ENCODE measurements around the gene POU6F2.

Gene POU6F2

DNA sequence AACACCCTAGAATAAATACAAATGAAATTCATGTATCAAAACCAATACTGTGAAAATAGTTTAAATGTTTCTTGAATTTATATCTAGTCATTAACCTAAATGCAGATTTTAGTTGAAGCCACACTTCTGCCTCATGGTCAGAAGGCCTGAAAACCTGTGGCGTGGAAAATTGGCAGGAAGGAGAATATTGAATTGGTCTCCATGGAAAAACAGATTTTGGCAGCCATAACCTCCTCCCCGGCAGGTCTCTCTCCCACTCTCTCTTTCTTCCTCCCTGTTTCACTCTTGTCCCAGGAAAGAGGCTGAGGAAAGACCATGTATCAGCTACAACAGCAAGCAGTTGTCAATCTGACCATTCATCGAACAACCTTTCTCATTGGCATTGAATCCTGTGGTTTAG lies 427.9 kb downstream of the POU6F2 start:
- no peak for DNase-seq (ENCODE audit: low read depth)

DNA sequence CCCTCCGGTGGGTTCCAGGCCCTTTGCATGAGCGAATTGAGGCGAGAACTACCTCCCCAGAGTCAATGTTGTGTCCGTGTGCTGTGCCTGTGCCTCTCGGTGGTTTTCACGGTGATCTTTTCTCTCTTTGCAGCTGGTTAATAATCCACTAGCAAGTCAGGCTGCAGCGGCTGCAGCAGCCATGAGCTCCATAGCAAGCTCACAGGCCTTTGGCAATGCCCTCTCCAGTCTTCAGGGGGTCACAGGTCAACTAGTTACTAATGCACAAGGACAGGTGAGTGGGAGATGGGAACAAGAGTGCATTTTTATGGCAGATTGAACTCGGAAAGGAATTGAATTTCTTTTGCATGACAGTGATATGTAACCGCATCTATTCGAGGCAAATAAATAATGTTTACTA lies 428.8 kb downstream of the POU6F2 start:
- no peak for DNase-seq (ENCODE audit: low read depth)

GRCh38 chr7:39407137-39407536 lies 429.4 kb downstream of the POU6F2 start:
- no peak for DNase-seq (ENCODE audit: low read depth)

DNA sequence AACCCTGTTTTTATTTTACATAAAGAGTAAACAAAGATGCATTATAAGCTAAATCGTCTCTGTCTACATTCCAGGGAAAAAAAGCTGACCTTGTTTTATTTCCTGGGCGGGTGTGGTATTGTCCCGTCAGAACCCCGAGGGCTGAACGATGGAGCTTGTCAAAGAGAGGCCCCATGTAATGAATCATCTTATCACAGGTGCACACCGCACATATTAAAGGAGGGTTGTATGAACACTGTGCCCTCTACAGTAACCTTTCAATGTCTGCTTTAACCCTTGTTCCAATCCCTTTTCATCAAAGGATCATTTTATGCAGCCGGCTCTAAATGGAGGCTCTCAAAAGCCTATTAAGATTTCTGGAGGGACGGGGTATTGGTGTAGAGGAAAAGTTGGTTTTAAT lies 430.0 kb downstream of the POU6F2 start:
- no peak for DNase-seq (ENCODE audit: low read depth)

GRCh38 chr7:39408906-39409305 lies 431.2 kb downstream of the POU6F2 start:
- no peak for DNase-seq (ENCODE audit: low read depth)

GRCh38 chr7:39410582-39410981 lies 432.9 kb downstream of the POU6F2 start:
- DNase-seq (ENCODE audit: low read depth), result no peak

DNA sequence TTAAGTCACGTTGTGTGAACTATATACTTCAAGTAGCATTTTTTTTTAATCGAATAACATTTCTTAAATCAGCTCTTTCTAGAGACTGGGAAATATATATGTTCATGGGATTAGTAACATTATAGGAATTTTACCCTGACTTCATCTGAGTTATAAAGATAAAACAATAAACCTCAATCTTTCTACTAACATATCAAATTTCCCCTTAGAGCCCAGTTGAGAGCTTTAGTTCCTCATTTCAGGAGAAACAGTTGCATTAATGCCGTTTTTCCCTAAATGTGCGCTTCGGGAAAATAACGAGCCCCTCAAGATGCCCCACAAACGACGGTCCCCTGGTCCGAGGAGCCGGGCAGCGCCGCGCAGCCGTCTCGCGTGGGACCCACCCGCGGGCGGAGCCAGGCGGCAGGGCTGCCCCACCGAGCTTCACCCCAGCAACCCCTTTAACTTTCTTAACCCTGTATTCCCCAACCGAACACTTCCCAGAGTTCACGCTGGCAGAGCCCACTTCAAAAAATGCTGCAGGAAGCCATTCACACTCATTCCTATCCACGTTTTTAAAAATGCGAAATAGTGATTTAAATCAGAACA lies 436.0 kb downstream of the POU6F2 start:
- DNase-seq (ENCODE audit: low read depth), result no peak

DNA sequence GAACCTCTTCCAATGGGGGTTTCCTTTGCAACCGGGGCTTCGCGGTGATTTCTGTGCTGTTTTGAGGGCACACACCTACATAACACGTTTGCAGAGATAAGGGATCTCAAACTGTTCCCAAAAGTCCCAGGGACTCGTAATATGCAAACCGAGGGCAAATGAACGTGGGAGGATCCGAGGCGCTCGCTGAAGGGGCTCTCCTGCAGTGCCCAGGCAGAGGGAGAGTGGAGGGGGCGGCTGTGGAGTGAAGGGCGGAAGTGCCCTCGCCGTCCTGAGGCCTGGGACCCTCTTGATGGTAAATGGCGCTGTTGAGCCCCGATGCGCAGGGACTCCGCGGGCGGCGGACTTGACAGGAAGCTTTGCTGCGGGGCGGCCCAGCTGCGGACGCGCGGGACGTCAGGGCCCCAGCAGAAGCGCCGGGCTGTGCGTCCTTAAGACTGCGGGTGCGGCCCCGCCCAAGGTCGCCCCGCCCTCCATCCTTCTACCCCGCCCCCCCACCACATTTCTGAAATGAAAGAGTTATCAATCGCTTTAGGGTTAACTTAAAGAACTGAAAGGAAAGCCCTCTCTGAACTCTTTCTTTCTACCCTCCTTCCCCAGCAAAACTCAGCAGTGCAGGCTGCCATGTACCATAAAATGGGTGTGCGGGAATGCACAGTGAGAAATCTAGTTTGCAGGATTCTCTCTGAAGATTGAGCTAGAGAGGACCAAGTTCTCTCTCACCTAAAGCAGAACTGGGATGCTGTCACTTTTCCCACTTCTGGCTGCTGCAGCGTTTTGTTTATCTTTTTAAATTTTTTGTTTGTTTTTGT lies 436.7 kb downstream of the POU6F2 start:
- peak; percentile 2 for DNase-seq (ENCODE audit: low read depth)

DNA sequence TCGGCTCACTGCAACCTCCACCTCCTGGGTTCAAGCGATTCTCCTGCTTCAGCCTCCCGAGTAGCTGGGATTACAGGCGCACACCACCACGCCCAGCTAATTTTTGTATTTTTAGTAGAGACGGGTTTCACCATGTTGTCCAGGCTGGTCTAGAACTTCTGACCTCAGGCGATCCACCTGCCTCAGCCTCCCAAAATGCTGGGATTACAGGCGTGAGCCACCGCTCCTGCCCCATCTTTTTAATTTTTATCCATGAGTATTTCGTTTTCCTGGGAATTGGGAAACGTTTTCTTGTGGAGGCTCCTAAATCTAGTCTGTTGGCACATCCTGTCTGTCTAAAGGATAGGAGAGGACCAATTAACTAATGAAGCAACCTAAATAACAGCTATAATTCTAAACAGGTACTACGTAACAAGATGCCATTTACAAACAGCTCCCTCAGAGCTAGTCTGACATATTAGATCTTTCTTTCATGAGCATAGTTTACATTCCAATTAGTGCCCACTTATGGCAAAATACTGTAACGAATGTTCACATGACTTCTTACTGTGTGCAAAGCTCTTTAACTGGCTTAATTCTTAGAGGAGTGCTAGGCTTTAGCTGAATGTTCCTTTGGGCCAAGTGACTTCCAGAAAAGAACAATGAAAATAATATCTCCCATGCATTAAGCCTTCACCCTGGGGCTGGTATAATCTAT lies 437.5 kb downstream of the POU6F2 start:
- DNase-seq (ENCODE audit: low read depth), result no peak

DNA sequence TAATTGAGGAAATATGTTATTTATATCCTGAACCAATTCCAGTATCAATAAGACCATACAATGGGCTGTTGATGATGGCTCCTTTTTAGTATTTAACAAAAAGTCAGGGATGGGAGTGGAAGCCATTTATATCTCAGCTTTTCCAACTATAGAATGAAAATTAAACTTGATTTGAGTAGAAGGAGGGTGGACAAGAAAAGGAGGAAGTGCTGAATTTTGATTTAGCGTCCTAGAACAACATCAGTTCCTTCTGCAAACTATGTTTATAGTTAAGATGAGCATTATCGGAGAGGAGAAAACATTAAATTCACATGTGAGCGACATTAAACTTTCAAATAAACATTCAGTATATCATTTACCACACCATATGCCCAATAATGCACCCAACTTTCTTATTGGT lies 439.2 kb downstream of the POU6F2 start:
- DNase-seq (ENCODE audit: low read depth), result no peak

DNA sequence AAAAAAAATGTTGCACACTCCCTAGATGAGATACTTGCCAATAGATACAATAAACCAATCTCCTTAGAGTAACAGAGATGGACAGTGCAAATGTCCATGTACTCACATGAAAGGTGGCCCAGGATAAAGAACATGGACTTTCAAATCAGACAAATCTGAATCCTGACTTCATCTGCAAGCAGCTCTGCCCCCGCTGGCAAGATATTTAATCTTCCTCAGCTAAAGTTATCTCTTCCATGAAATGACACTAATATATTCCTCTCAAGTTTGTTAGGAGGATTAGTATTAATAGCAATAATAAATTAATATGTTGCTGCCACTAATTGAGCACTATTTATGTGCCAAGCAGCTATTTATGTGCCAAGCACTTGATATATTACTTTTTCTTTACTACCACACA lies 439.9 kb downstream of the POU6F2 start:
- DNase-seq (ENCODE audit: low read depth), result no peak

GRCh38 chr7:39421251-39421650 lies 443.5 kb downstream of the POU6F2 start:
- DNase-seq (ENCODE audit: low read depth), result no peak

DNA sequence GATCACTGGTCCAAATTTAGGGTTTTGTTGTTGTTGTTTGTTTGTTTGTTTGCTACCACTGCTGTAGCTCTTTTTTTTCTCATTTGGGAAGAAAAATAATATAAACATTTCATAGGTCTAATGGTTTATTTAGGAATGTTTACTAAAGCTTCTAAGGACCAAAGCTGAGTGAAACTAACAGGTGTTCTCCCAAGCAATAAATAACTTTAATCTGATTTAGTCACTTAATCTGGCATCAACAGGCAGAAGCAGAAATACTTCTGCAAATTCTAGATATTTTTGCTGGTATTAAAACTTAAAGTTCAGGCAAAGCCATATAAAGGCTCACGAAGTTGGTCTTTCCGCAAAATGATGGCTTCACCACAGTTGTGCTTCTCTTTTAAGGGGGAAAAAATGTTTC lies 444.0 kb downstream of the POU6F2 start:
- DNase-seq (ENCODE audit: low read depth), result no peak

- no peak for DNase-seq (ENCODE audit: low read depth)
These were observed 450.5 kb downstream of the POU6F2 start for GRCh38 chr7:39428221-39428620.

DNA sequence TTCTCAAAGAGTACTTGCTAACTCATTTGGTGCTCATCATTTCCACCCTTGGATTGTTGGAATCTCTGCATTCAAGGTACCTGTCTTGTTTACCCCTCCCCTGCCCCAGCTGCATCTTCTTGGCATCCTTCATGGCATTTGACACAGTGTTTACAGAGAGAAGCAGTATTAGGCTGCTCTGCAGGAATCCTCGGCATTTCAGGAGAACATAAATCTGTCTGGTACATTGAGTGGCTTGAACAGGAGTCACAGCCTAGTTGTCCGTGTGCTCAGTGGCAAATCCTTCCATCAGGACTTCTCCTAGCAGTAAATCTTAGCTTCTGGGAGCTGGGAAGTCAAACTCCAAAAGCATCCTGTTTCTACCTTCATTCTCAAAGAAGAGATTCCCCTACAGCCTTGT lies 451.7 kb downstream of the POU6F2 start:
- DNase-seq (ENCODE audit: low read depth), result no peak

- no peak for DNase-seq (ENCODE audit: low read depth)
These were observed 452.7 kb downstream of the POU6F2 start for GRCh38 chr7:39430441-39430840.

DNA sequence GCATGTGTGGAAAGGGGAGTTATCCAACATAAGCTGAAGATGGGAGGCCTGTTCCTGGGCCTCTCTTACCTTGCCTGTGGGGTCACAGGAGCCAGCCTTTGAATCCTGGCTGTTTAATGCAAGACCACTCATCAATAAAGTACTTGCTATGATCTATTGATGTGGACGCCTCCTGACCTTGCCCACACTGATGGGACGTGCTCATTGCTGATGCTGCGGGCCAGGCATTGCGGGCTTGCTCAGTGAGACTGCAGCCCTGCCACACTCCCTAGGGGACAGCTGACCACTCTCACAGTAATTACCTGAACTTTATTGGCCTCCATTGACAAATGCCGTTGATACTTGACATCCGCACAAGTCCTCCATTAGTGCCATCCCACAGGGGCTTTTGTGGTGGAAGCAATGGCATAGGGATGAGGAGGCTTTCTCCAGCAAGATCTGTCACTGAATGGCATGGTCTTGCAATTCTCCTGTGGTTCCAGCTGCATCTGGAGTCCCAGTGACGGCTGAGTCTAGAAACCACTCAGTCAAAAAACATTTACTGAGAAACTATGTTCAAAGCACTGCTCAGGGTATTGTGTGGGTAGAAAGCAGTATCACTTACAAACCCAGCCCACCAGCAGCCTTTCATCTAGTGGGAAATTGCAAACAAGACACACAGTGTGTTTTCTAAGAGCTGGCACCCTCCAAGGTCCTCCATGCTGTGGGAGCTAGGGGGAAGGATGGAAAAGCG lies 453.4 kb downstream of the POU6F2 start:
- no peak for DNase-seq (ENCODE audit: low read depth)

DNA sequence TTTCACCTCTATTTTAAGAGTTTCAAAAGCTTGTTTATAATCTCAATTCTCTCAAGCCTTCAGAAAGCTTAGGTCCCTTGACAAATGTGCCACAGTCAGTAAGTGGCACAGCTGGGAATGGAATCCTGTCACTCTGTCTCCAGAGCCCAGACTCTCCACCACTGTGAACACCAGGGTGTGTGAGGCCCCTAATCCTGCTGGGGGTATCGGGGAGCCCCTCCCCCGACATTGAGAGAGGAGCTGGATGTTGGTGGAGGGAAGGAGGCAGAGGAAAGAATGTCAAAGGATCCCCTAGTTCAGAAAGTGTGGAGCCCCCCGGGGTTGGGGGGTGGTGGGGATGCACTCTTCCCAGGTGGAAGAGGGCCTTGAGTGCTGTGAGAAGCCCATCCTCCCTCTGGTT lies 454.7 kb downstream of the POU6F2 start:
- DNase-seq (ENCODE audit: low read depth), result no peak

GRCh38 chr7:39432807-39433416 lies 455.2 kb downstream of the POU6F2 start:
- no peak for DNase-seq (ENCODE audit: low read depth)

GRCh38 chr7:39433550-39433949 lies 455.8 kb downstream of the POU6F2 start:
- DNase-seq (ENCODE audit: low read depth), result no peak

DNA sequence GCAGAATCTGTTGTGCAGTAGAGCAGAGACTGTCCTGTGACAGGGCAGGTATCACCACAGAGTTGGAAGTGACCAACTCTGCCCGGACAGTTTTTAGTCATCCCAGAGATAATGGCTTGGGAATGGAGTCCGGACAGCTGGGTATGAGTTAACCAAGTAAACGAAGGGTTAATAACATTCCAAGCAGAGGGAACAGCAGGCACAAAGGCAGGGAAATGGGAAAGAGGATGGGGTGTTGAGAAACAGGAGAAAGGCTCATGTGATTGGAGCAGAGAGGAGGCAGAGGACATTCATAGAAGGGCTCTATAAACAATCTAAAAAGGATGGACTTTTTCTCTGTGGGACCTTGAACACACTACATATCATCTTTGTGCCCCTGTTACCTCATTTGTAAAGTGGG lies 456.3 kb downstream of the POU6F2 start:
- DNase-seq (ENCODE audit: low read depth), result no peak

- no peak for DNase-seq (ENCODE audit: low read depth)
These were observed 468.8 kb downstream of the POU6F2 start for GRCh38 chr7:39446546-39446945.
